HG03025 (cell line): ENCODE results near the gene UBE3B.

Experiments used
- ATAC-seq: cut with Tn5 transposase; IDR thresholded peaks from one replicate; pipeline ENCODE4 v1.9.1; 2021; ENCODE audit warnings: mild to moderate bottlenecking, moderate library complexity; ENCODE audit not compliant: unreplicated experiment, low FRiP score

UBE3B gene

DNA sequence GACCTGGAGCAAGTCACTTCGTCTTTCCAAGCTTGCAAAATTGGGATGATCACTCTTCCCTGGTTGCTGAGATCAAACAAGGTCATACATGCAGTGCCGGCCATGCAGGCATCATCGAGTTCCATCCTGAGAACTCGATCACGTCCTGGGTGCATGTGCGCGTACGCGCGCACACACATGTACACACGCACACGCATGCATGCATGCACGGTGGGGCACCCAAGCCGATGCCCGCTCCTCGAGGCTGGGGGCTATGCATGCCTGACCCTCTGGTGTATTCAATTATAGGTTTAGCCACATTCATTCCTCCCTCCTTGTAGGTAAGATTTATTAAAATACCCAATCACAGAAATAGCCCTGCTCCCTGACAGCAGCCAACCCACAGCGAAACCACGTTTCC, 69.9 kb downstream of the UBE3B start:
- no peak for ATAC-seq

DNA sequence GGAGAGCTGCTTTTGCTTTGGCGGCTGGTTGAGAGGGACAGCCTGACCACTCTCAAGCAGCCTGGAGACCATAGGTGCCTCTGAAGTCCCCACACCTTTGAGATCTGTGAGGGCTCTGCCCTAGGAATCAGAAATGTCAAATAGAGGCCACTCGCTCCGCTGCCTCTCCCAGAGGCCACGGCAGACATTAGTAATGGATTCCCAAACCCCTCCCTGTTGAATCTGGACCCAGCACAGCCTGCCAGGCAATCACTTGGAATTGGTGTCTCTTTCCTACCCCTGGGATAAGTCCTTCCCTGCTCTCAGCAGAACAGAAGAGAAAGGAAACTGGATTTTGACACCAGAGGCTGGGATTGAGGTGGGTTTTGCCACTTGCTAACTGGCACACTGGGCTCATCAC, 70.8 kb downstream of the UBE3B start:
- ATAC-seq, result no peak

DNA sequence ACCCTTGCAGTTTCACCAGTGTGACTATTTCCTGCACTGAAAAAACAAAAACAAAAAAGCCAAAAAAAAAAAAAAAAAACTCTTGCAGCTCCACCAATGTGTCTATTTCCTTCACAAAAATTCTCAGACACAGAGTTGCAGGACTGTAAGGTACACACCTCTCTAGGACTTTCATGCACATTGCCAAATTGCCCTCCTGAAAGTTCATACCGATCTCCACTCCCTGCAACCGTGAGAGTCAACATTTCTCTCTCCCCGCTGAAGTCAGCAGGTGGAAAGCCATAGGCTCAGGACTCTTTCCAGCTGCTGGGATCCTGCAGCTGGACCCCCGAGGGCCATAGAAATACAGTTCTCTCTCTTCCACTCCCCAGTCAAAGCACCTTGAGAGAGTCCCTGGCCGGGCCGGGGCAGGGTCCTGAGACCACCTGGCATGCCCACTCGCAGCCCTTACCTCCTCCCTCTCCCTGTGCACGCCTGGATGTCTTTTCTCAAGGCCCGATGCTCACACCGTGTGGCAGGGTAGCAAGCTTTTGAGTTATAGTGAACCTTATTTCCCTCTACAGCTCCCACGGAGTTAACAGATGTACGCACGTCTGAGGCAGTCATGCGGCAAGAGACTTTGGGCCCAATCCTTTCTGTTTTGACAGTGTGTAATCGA, 72.3 kb downstream of the UBE3B start:
- ATAC-seq, result no peak

DNA sequence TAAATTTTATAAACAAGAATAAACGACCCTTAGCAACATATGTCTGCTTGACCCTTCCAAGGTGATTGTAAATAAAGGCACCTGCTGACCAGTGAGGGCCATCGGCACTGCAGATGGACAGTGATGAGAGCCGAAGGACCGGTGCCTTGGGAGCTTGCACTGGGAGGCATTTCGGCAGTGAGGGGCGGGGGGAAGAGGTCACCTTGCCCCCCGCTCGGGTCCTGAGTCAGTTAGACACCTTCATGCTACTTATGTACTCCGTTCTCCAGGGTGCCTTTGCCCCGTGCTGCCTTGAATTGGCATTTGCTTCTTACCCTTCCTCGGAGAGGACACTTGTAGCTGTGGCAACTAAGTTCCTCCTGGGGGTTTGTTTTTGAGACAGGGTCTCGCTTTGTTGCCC, 72.8 kb downstream of the UBE3B start:
- ATAC-seq, result no peak

DNA sequence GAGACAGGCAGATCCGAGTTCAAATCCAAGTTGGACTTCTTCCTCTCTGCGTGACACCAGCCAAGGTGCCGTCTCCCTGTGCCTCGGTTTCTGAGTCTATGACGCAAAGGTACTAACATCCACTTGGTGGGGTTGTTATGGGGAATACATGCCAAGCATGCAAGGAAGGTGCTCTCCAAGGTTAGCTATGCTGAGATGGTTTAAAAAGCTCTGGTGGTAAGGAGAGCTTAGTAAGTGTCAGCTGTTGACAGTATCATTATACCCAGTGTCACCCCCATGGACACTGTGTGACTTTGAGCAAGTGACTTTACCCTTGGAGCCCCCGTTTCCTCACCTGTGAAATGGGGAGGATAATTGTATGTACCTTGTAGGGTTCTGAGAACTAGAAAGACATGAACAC, 73.7 kb downstream of the UBE3B start:
- no peak for ATAC-seq

DNA sequence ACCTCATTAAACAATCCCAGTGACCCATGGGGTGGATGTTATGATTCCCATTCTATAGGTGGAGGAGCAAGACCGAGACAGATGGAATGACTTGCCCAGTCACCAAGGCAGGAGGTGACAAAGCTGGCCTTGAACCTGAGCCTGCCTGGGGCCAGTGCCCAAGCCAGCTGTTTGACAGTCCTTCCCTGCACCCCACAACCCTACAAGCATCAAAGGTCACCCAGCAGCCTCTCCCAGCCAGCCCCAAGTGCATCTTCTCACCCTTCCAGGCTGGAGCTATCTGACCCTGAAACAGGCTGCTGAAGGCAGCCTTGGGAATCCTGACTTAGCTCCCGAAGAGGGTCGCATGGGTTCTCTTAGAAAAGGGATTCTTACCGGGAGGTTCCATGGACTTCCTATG, 75.5 kb downstream of the UBE3B start:
- no peak for ATAC-seq

DNA sequence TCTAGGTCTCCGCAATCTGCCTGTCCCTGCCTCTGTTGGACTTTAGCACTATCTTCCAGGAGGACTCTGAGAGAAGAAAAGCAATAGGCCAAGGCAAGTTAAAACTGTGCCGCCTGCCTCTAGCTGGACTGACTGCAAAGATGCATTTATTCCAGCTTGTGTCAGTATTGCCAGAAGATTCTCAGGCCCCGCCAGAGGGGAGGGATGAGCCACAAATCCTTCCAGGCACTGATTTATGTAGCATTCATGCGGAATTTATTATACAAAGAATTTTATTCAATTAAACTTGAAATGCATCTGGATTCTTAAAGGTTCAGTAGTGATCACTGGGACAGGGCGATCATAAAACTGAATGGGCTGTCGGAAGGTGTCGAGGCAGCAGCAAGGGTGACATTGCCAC, 76.0 kb downstream of the UBE3B start:
- ATAC-seq, result no peak

DNA sequence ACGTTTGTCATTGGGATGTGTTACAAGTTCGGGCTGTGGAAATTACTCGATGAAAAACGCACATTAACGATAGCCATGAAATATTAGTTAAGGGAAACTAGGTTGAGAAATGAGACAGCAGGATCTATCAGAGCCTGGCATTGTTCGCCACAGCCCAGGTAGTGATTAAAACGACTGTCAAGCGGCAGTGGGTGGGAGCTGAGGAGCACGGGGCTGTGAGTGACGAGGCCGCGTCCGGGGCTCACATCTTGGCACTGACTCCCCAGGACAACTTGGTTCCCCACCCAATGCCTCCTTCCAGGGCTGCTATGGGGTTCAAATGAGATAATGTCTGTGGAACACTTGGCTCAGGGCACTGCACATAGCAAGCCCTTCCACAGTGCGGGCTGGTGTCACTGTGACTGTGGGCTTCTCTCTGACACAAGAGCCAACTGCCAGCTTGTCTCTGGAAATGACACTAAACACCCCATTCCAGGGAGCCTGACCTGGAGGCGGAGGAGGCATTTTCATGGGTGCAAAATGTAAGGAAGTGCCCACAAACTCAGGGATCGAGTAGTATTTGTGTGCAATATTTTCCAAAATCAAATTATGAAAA, 76.6 kb downstream of the UBE3B start:
- ATAC-seq, result no peak

DNA sequence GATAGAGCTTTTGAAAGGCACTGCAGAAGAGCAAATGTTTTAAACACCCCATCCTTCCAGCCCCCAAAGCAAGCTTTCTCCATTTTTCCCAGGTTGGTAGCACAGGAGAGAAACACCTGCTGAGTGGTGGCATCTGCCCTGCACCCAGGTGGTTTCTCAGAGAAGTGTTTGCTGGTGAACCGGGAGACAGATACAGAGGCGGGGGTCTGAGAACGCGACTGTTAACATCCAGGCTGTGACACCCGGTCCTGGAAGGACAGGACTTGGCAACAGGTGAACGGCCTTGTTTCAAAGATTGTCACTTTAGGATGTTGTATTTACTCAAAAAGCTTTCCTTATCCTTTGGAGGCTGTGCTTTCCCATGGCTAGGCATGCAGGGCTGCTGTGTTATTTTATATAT, 77.3 kb downstream of the UBE3B start:
- no peak for ATAC-seq

DNA sequence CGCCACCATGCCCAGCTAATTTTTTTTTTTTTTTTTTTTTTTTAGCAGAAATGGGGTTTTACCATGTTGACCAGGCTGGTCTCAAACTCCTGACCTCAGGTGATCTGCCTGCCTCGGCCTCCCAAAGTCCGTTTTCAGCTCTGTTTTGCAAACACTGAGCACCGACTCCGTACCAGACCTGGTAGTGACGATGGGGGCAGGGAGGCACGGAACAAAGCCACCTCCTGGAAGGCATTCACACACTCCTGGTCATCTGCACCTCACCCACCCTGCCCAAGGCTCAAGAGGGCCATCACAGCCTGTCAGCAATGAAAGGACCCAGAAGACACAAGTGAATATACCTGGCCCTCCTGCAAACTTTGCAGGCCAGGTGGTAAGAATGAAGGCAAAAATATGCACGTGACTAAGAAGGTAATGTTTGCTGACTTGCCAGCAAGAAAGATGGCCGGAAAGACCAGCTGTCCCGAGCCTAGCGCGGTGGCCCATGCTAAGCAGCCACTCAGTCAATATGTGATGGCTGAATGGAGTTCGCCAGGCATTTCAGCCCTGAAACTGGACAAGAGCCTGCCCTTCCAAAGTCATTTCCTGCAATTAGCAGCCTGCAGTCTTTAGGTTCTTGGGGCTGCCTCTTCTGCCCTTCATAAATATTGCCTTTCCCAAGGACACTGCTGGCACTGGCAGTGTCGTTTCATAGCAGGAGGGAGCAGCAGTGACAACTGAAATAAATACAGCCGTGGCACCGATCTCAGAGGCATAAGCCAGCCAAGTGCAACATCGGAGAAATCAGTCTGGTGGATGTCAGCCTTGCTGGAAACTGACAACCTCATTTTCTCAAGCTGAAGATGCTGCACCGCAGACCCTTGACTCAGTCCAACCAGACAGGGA, 78.2 kb downstream of the UBE3B start:
- no peak for ATAC-seq

DNA sequence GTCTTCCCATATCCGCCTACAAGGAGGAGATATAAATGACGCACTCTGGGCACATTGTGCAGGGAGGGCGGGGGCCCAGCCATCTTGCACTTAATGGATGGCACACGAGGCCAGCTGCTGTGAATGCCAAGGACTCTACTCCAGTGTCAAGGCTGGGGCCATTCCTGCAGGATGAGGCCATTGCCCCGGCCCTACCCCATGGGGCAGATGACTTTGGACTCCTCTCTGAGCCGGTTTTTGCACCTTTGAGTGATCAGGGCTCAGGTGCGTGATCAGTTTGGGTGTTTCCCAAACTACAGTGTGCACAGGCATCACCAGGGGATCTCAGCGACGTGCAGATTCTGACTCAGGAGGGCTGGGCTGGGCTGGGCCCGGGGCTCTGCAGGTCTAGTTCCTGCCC, 79.8 kb downstream of the UBE3B start:
- ATAC-seq, result no peak

DNA sequence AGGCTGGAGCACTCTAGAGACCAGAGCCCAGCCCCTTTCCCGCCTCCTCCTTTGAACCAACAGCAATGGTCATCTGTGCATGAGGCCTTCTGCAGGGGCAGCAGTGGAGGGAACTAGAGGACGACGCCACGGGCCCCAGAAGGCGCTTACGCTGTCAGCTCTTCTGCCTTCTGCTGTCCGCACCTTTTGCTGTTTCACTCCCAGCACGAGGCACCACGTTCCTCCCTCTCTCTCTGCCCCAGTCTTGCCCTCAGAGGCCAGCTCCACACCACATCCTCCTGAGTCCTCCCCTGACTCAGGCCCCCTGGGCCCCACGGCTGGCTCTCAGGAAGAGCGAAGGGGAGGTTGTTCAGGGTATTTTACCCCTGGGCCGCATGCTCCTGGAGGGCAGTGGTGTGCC, 80.4 kb downstream of the UBE3B start:
- no peak for ATAC-seq

DNA sequence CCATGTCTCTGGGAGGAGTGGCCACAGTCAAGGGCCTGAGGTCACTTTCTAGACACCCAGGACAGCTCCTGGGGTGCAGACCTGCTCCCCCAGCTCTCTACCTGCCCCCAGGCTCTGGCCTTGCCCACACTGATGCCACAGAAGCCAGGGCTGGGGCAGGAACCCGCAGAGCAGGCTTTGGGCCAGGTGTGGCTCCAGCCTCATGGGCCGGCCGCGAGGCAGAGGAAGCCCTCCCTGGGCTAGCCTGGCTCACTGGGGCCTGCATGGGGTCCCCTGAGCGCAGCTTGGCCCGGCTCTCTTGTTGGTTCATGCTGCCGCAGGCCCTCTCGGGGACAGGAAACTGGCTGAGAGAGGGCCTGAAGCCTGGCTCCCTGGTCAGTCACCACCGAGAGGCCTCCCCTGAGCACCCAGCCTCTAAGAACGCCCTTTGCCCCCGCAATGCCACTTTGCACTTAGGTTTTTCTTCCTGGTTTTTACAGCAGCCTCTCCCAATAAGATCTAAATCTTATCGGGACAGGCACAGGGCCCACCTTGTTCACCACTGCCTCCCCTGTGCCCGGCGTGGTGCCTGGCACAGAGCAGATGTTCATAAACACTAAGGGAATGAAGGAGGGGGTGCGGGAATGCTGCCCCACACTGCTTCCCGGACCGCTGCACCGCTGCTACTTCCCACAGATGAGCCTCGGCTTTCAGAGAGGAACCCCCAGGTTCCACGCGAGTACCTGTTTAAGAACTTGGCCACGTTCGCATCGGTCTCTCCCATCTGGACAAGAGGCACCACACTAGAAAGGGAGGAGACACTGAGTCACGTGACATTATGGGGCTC, 81.2 kb downstream of the UBE3B start:
- no peak for ATAC-seq

DNA sequence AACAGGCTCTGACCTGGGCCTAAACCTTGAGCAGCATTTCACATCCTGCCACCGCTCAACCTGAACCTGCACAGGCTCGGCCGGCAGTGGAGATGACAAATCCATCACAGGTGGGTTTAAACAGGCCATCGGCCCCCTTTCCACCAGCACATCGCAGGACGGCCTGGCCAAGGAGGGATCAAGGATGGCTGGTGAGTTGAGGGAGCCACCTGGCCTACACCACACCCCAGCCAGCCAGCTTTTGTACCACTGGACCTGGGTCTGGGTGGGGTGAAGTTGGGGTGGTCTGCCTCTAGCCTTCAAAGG, 81.7 kb downstream of the UBE3B start:
- no peak for ATAC-seq

DNA sequence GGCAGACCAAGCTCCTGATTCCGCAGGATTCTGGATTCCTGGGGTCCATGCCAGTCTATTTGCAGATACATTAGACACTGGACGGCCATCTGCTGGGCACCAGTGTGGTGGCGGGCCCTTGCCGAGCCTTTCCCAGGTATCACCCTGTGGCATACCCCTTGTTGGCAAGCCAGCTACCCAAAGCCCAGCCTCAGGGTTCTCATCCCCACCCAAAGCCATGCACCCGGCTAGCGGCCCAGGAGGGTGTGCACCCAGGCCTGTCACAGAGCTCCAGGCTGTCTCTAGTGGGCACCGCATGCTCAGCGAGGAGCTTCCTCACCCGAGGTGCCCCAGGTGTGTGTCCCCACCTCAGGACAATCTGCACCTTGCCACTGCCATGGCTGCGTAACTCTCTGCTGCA, 82.2 kb downstream of the UBE3B start:
- no peak for ATAC-seq

DNA sequence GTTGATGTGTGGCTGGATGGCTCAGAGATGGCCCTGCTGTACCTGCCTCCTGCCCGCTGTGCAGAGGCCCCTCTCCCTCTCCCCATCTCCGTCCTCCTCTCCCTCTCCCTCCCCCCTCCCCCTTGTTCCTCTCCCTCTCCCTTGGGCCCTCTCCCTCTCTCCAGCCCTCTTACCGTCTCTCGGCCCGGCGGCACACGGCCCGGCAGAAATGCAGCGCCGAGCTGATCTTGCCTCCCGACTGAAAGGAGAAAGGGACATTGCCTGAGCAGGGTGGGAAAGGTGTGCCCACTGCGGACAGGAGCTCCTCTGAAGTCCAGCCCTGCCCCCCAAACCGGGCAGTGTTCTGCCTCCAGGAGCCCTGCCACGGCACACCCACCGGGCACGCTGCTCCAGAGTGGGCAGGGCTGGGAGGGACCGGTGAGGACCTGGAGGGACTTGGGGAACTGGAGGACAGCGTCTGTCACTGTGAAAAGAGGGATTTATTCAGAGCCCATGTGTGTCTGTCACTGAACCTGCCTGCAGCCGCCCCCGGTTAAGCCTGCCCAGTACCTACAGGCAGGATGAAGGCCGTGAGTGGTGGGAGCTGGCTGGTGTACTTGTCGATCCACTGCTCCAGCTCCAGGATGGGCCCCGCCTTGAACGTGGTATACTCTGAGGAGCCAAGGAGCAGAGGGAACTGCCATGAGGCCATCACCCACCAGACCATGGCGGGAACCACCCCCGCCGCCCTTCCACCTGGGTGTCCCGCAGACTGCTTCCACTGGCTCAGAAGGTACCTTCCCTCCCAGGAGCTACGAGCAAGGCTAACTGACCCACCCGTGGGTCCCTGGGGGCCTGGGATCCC, 83.7 kb downstream of the UBE3B start:
- no peak for ATAC-seq

DNA sequence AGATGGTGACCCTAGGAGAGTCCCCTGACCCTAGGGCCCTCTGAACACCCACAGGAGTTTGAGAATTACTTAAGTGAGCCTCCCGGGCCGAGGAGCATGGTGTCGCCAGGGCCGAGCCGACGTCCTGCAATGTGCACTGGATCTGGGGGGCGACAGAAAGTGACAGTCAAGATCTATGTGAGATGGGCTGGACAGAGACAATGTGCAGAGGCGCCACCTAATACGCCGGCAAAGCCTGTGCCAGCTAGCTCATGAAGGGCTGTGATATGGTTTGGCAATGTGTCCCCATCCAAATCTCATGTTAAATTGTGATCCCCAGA, 84.2 kb downstream of the UBE3B start:
- ATAC-seq, result no peak

DNA sequence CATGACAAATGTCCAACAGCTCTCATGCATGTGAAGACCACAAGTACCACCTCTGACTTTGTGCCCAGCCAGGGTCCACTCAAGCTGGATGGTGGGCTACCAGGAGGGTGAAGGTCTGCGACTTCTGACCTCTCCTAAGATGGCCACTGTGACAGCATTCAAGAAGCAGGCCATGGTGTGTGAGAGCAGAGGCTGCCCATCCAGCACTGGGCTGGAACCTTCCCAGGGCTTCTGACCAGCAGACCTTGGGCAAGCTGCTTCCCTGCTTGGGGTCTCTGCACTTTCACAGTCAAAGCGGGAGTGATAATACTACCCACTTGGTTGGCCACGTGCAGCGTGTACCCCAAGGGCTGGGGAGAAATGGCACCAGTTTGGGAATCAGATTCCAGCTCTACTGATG, 85.4 kb downstream of the UBE3B start:
- no peak for ATAC-seq

DNA sequence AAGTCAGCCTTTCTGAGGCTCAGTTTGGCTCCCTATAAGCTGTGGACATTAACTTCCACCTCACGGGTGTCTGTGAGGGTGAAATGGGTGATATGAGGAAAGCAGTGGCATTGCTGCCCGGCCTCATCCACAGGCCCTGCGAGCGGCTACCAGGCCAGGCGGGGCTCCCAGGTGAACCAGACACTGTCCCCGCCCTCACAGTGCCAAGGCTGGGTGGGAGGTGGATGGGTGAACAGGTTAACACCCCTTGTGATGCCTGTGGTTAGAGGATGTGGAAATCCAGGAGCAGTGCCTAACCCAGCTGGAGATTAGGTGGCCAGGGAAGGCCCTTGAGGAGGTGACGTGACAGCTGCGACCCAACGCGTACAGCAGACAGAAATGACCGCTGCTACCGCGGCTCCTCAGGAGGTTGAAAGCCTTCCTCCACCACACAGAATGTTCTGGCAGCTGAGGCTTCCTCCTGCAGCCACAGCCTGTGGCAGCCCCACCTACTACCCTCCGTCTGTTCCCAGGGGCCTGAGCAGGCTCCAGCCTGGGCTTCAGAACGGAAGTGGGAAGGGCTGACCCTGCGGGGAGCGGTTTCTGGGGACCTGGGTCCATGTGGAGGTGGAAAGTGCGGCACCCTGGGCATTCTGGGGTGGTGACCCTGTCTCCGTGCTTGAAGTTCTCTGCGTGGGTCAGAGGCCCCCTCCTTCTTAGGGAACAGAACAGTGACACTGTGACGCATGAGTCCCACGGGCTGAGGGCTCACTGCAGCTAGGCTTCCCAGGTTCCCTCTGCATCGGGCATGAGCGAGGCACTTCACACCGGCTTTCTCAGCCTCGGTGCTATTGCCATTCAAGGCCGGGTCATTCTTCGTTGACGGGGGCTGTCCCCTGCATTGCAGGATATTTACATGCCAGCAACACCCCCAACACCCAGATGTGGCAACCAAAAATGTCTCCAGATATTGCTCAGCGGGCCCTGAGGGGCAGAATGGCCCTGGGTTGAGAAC, 86.2 kb downstream of the UBE3B start:
- ATAC-seq, result no peak
